ELF-1 (cell line): Measurements from ENCODE around the gene VSIG8.

Experiments
- DNase-seq: peaks from one replicate; pipeline ENCODE4 v3.0.0-alpha.2; 2016; ENCODE audit warnings: low read depth, low spot score

Gene VSIG8

DNA sequence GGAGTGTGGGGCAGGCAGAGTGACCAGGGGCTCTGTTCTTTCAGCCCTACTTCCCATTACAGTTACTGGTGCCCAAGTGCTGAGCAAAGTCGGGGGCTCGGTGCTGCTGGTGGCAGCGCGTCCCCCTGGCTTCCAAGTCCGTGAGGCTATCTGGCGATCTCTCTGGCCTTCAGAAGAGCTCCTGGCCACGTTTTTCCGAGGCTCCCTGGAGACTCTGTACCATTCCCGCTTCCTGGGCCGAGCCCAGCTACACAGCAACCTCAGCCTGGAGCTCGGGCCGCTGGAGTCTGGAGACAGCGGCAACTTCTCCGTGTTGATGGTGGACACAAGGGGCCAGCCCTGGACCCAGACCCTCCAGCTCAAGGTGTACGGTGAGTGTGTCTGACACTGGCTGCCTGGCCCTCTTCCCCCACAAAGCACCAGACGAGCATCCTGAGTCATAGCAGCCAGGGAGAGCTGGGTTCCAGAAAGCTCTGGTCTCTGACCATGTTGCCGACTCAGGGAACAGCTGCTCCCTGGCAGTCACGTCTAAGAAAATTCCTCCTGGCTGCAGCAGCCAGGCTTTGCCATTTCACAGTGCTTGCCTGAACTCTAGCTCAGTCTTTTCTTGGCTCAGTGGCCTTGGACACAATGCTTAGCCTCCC is 32.5 kb downstream of the VSIG8 start:
- DNase-seq = peak; percentile 35

DNA sequence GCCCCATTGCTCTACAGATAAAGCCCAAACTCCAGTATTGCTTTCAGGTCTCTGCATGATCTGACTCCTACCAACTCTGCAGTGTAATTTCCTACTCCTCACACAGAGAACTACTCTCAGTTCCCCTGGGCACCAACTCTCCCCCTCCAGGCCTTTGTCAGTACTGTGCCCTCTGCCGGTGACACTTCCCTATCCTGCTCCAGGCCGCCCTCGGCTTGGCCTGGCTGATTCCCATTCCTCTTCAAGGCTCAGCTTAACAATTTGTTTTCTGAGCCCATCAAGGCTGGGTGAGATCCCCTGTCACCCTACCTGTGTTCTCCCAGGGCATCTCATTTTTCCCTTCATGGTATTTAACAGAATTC is 33.2 kb downstream of the VSIG8 start:
- peak; percentile 68 for DNase-seq

DNA sequence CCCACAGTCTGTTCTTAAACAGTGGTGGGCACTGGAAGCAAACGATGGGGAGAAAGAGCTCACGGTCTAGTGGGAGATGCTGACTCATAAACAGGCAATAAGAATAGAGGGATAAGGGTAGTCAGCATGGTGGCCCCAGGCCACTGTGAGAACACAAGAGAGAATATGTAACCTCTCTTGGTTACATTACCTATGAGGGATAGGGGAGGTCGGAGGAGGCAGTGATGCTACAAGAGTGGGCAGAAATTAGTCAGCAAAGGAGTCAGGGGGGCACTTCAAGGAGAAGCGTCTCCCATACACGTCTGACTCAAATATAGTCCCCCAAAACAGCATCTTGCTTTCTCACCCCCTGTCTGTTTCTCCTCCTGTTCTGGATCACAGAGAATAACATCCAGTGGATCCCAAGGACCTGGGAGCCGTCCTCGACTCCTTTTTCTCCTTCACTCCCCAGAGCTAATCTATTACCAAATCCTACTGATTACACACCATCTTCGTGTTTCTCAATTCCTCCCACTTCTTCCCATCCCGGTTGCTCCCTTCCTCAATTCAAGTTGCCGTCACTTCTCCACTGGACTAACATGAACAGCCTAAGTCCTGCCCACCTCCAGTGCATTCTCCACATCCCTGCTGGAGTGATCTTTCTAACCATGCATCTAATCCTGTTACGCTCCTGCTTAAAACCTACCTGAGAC is 33.7 kb downstream of the VSIG8 start:
- no peak for DNase-seq

DNA sequence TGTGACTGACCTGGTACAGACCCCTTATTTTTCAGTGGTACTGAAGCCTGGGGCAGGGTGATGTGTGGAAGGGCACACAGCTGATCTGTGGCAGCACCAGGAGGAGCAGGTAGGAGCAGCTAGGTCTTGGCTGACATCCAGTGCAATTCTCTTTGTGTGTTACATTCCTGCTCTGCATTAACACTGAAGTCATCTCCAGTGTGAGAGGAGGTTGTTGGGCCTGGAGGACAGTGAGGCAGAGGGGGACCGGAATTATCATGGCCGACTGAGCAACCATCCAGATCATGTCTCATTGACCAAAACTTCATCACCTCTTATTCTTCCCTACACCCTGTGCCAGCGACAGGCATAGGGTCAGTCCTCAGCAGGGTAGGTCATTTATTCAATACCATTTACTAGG is 34.3 kb downstream of the VSIG8 start:
- DNase-seq = no peak

DNA sequence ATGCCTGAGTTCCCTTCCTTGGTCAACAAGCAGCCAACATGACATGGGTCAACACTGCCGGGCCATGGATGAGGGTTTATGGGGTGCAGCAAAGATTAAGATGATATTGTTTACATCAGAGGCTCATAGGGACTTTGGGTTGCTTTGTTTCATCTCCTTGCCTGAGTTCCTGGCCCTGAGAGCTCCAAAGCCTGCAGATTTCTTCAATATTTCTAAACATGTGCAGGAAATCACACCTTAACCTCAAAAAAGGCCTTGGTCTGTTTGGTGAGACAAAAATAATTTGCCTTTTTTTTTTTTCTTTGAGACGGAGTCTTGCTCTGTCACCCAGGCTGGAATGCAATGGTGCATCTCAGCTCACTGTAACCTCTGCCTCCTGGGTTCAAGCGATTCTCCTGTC is 34.9 kb downstream of the VSIG8 start:
- no peak for DNase-seq

DNA sequence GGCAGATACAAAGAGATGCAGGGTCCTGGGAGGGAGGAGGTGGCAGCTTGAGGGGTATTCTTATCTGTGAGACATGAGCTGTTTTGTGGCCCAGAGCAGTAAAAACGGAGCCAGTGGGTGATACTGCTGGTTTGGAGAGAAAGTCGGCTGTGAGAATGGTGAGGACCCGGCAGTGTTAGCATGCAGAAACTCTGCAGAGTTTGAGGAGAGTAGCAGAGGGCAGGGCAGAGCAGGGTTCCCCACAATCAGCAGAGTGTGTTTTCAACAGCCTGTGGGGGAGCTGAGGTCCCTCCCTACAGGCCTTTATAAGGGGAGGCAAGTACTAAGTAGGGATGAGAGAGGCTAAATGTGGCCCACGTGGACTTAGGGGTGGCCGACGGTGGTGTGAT is 35.4 kb downstream of the VSIG8 start:
- DNase-seq = no peak

DNA sequence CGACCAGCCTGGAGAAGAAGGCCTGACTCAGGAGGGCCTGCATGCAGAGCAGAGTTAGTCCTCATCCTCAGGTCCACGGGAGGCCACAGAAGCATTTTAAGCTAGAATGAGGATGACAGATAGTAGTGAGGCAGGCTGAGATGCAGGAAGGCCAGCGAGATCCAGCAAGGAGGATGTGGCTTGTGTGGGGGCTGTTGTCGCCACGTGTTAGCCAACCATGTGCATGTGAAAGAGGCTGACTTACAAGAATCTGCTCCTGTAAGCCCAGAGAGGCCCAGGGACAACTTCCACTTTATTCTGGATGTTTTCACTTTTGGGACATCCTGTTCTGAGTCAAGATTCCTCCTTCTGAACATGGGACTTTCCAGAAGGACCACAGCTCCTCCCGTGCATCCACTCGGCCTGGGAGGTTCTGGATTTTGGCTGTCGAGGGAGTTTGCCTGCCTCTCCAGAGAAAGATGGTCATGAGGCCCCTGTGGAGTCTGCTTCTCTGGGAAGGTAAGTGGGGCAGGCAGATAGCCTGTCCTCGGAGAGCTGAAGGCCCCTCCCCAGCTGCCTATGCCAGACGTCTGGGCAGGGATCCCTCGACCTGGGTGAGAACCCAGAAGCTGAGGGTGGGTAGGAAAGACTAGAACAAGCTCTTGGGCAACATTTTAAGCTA is 35.9 kb downstream of the VSIG8 start, which contains the start of gene SLAMF8:
Gene SLAMF8, plus strand, starts transcription at position 433 of the 661 bp plus-strand sequence. Its CDS starts 26 bp downstream, at position 459.
- DNase-seq = no peak

DNA sequence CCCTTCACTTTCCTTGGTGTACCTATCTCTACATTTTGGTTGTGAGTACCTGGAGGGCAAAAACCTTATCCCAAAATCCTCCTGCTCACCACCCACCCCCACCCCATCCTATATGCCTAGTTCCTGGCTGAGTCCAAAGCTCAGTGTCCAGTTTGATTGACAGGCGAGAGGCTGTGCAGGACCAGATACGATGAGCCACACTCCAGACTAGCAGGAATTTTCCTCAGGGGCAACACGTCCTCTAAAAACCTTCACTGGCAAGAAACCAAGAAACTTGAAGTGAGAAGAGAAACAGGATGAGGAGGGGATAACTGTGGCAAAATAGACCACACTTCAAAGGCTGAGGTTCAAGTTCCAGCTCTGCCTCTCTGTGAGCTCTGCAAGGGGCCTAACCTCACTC is 36.9 kb downstream of the VSIG8 start:
- no peak for DNase-seq

DNA sequence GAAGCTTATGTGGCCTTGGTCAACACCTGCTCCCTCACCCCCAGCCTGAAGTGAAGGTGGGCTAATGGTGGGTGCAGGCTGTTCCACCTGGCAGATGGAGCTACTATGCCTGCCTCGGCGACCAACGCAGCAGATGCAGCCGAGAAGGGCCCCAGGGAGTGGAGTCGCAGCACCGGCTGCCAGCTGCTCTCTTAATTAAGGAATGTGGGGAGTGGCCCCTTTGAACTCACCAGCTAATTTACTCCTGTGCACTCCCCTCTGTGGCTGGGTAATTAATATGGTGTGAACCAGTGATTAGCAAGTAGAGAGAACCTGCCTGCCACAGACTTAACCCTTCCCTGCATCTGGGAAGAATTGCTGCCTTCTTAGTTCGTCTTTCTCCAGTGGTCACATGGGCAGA is 39.1 kb downstream of the VSIG8 start:
- peak; percentile 77 for DNase-seq

DNA sequence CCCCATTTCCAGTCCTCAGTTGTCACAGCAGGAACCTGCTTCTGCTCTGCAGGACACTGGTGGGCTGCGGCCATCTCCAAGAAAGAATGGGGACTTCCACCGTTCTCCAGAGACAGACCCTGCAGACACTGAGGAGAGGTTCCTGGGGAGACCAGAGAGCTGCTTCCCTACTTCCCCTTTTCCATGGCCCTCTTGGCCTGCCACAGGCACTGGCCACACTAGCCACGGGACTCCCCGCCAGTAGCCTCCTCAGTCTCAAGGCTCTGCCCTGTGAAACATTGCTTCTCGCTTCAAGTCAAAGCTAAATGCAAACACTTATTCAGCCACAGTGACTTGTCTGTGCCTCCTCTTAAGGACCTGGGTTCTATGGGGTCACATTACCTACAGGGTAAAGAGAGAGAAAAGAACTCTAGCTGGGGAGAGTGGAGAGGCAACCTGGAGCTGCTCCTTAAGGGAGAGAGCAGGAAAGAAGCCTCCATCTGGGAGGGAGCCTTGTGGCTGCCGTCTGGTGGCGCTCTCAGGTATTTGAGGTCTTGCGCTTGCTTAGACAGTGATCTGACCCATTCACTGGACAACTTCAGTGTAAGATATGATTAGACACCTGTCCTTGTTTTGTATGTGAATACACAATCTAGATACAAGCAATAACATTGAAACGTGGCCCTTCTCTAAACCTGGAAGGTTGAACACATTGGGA is 41.1 kb downstream of the VSIG8 start:
- peak; percentile 76 for DNase-seq

DNA sequence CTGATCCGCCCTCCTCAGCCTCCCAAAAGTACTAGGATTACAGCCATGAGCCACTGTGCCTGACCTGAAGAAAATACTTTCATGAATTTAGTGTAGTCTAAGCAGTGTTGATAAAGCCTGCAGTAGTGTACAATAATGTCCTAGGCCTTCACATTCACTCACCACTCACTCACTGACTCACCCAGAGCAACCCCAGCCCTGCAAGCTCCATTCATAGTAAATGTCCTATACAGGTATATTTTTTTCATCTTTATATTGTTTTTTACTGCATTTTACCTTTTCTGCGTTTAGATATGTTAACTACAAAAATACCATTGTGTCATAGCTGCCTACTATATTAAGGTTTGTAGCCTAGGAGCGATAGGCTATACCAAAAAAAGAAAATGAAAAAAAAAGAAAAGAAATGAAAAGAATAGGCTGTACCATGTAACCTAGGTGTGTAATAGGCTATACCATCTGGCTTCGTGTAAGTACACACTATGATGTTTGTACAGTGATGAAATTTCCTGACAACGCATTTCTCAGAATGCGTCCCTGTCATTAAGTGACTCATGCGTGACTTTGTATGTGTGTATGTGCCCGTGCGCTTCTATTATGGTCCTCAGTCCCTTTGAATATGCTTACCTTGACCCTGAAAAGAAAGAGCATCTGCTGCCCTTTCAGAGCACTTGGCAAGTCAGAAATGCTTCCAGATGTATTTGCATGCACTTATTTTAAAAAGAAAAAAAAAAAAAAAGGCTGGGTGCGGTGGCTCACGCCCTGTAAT is 45.0 kb downstream of the VSIG8 start:
- no peak for DNase-seq

DNA sequence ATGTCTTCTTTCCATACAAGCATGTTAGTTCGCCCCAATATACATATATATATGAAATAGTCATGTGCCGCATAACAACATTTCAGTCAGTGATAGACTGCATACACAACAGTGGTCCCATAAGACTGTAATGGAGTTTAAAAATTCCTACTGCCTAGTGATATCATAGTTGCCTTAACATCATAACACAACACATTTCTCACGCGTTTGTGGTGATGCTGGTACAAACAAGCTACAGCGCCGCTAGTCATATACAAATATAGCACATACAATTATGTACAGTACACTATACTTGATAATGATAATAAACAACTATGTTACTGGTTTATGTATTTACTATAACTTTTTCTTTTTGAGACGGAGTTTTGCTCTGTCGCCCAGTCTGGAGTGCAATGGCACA is 46.5 kb downstream of the VSIG8 start:
- DNase-seq = no peak

DNA sequence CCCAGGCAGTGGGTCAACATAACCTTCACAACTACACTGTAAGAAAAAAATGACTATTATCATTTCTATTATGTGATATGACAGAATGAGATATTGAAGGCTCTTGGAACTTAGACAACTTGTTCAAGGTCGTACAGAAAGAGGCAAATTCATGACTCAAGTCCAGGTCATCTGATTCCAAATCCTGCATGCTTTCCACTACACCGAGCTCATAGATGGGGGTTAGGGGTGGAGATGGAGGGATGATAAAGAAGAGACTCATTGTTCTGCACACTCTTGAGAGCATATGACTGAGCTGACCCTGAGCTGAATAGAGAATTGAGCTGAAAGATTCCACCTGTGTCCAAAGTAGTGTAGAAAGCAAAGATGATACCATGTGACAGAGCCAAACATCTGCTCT is 57.5 kb downstream of the VSIG8 start:
- no peak for DNase-seq
